Neural cell (in vitro differentiated cells): Measurements from ENCODE around the gene AGXT2. TPM values are rescaled to one million over a fixed set of nuclear protein-coding genes. Genes with fewer than 3 reads are reported as not detected.

Source experiments
- H2AFZ ChIP-seq: fragments of 200-600, 300-800 bp; sonication (generic), shearing (Covaris generic); 2 replicates; pipeline ENCODE4 v1.6.0; 2014; ENCODE audit warnings: low read depth, mild to moderate bottlenecking, antibody characterized with exemption, low read length, moderate library complexity
- H3F3A ChIP-seq: fragments of 200-600 bp; shearing (Covaris generic); 2 replicates; pipeline ENCODE4 v1.6.1; 2016; ENCODE audit warnings: mild to moderate bottlenecking, moderate library complexity, mixed read lengths, antibody characterized with exemption, low read length; ENCODE audit not compliant: insufficient read depth, poor library complexity, severe bottlenecking
- H3K27ac ChIP-seq: fragments of 200-600, 300-800 bp; sonication (generic), shearing (Covaris generic); 2 replicates; pipeline ENCODE4 v1.5.1; 2014; ENCODE audit warnings: mild to moderate bottlenecking, low read length, moderate library complexity
- H3K27me3 ChIP-seq: fragments of 300-800, 200-600 bp; sonication (generic), shearing (Covaris generic); 2 replicates; pipeline ENCODE4 v1.6.0; 2014; ENCODE audit warnings: mild to moderate bottlenecking, low read depth, low read length, moderate library complexity; ENCODE audit not compliant: insufficient read depth
- H3K36me3 ChIP-seq: fragments of 300-800, 200-600 bp; sonication (generic), shearing (Covaris generic); 2 replicates; pipeline ENCODE4 v1.5.1; 2014; ENCODE audit warnings: mild to moderate bottlenecking, antibody characterized with exemption, low read length, moderate library complexity; ENCODE audit not compliant: insufficient read depth
- H3K4me2 ChIP-seq: fragments of 300-800, 200-600 bp; sonication (generic), shearing (Covaris generic); 2 replicates; pipeline ENCODE4 v1.6.0; 2014; ENCODE audit warnings: mild to moderate bottlenecking, low read length
- H3K4me3 ChIP-seq: fragments of 300-800, 200-600 bp; sonication (generic), shearing (Covaris generic); 2 replicates; pipeline ENCODE4 v1.5.1; 2014; ENCODE audit warnings: mild to moderate bottlenecking, low read length, moderate library complexity
- H3K79me2 ChIP-seq: fragments of 200-600 bp; shearing (Covaris generic); replicated peaks from 2 replicates; pipeline ENCODE4 v1.6.0; 2014; ENCODE audit warnings: mild to moderate bottlenecking, low read length, moderate library complexity; ENCODE audit not compliant: insufficient read depth
- H3K9ac ChIP-seq: fragments of 300-800, 200-600 bp; sonication (generic), shearing (Covaris generic); 2 replicates; pipeline ENCODE4 v1.6.1; 2016; ENCODE audit warnings: mild to moderate bottlenecking, low read length, mixed read lengths
- H3K9me2 ChIP-seq: fragments of 200-600 bp; shearing (Covaris generic); 2 replicates; pipeline ENCODE4 v1.6.1; 2016; ENCODE audit warnings: mild to moderate bottlenecking, low read length, mixed read lengths; ENCODE audit not compliant: insufficient read depth
- H3K9me3 ChIP-seq: fragments of 200-600, 300-800 bp; sonication (generic), shearing (Covaris generic); 2 replicates; pipeline ENCODE4 v1.6.1; 2016; ENCODE audit warnings: mild to moderate bottlenecking, mixed run types, low read length, moderate library complexity, mixed read lengths
- H4K20me1 ChIP-seq: fragments of 200-600 bp; shearing (Covaris generic); 2 replicates; pipeline ENCODE4 v1.6.1; 2016; ENCODE audit warnings: mild to moderate bottlenecking, mixed run types; ENCODE audit not compliant: insufficient read depth
- CTCF ChIP-seq: fragments of 450-650 bp; IDR thresholded peaks from 2 replicates; pipeline ENCODE4 v1.5.1; 2014; ENCODE audit warnings: antibody characterized with exemption, mild to moderate bottlenecking, moderate library complexity; ENCODE audit not compliant: poor library complexity, severe bottlenecking
- EP300 ChIP-seq: fragments of 450-650 bp; conservative IDR thresholded peaks from 2 replicates; pipeline ENCODE4 v1.6.1; 2014; ENCODE audit warnings: antibody characterized with exemption, mild to moderate bottlenecking, moderate library complexity; ENCODE audit not compliant: poor library complexity, severe bottlenecking
- EZH2 ChIP-seq: fragments of 200-600, 300-800 bp; shearing (Covaris generic), sonication (generic); IDR thresholded peaks from 2 replicates; pipeline ENCODE4 v1.6.1; 2014; ENCODE audit warnings: antibody characterized with exemption, low read length, borderline replicate concordance, mild to moderate bottlenecking; ENCODE audit not compliant: insufficient read depth, poor library complexity, severe bottlenecking
- MXI1 ChIP-seq: fragments of 450-650 bp; conservative IDR thresholded peaks from 2 replicates; pipeline ENCODE4 v1.6.1; 2014; ENCODE audit warnings: antibody characterized with exemption, mild to moderate bottlenecking; ENCODE audit not compliant: poor library complexity, severe bottlenecking
- POLR2AphosphoS5 ChIP-seq: IDR thresholded peaks from 2 replicates; pipeline ENCODE4 v1.6.1; 2012
- RAD21 ChIP-seq: fragments of 450-650 bp; conservative IDR thresholded peaks from 2 replicates; pipeline ENCODE4 v1.6.1; 2014; ENCODE audit warnings: antibody characterized with exemption, mild to moderate bottlenecking, moderate library complexity
- REST ChIP-seq: IDR thresholded peaks from 2 replicates; pipeline ENCODE4 v1.6.1; 2012; ENCODE audit warnings: borderline replicate concordance
- SMC3 ChIP-seq: fragments of 450-650 bp; conservative IDR thresholded peaks from 2 replicates; pipeline ENCODE4 v1.6.1; 2014; ENCODE audit warnings: antibody characterized with exemption, mild to moderate bottlenecking, moderate library complexity; ENCODE audit not compliant: poor library complexity
- TAF1 ChIP-seq: IDR thresholded peaks from 2 replicates; pipeline ENCODE4 v1.6.1; 2012; ENCODE audit warnings: low read depth
- polyA plus RNA-seq: library from polyadenylated mRNA; depleted of rRNA; stranded (reverse); fragments of >200 nt; gene quantifications from 2 replicates; pipeline ENCODE4 v1.2.3, GENCODE V29; 2014

Gene AGXT2
- polyA plus RNA-seq, 1 donor from 2014 or later, result not detected

- Histone ChIP-seq H3K9me2 (no peaks in the 10 kb centered on the region), H3K36me3 (no peaks in the 10 kb centered on the region), H3K9ac (no peak overlapping the region), H3K27me3 (no peaks in the 10 kb centered on the region), H3K79me2 (no peaks in the 10 kb centered on the region), H3K9me3 (no peaks in the 10 kb centered on the region), H3K4me2 (no peak overlapping the region), H3K4me3 (no peak overlapping the region), H3F3A (no peaks in the 10 kb centered on the region), H2AFZ (no peak overlapping the region), H3K27ac (no peak overlapping the region), H4K20me1 (no peaks in the 10 kb centered on the region)
- TF ChIP-seq REST (no peak), CTCF (no peak)
Measured at GRCh38 chr5:35031276-35031675, 16.5 kb downstream of the AGXT2 start.

- H3K36me3 ChIP-seq, result no peaks in the 10 kb centered on the region
- no peak for TF ChIP-seq SMC3
- peak; percentile 29 for TF ChIP-seq RAD21
- TF ChIP-seq POLR2AphosphoS5, result no peak
- H2AFZ ChIP-seq, result no peak overlapping the region
- no peak overlapping the region for H3K4me3 ChIP-seq
- no peaks in the 10 kb centered on the region for H3K9me2 ChIP-seq
- no peak overlapping the region for H3K9ac ChIP-seq
- no peaks in the 10 kb centered on the region for H4K20me1 ChIP-seq
- no peak overlapping the region for H3K27ac ChIP-seq
- H3K9me3 ChIP-seq, result no peaks in the 10 kb centered on the region
- no peaks in the 10 kb centered on the region for H3F3A ChIP-seq
- no peak overlapping the region for H3K4me2 ChIP-seq
- no peaks in the 10 kb centered on the region for H3K27me3 ChIP-seq
- no peaks in the 10 kb centered on the region for H3K79me2 ChIP-seq
Measured at GRCh38 chr5:35030426-35031100, 17.2 kb downstream of the AGXT2 start.

GRCh38 chr5:35029333-35029732, 18.4 kb downstream of the AGXT2 start:
- Histone ChIP-seq H3K27me3 (no peaks in the 10 kb centered on the region), H3K4me3 (no peak overlapping the region), H3F3A (no peaks in the 10 kb centered on the region), H3K9me2 (no peaks in the 10 kb centered on the region), H3K4me2 (no peak overlapping the region), H3K36me3 (no peaks in the 10 kb centered on the region), H3K27ac (no peak overlapping the region), H4K20me1 (no peaks in the 10 kb centered on the region), H2AFZ (no peak overlapping the region), H3K9me3 (no peaks in the 10 kb centered on the region), H3K9ac (no peak overlapping the region), H3K79me2 (no peaks in the 10 kb centered on the region)
- TF ChIP-seq TAF1, result no peak
- no peak for TF ChIP-seq EZH2
- TF ChIP-seq MXI1, result no peak
- no peak for TF ChIP-seq REST
- TF ChIP-seq RAD21, result no peak
- TF ChIP-seq CTCF, result no peak
- no peak for TF ChIP-seq SMC3
- no peak for TF ChIP-seq EP300
- TF ChIP-seq POLR2AphosphoS5, result no peak
